Osteocyte (in vitro differentiated cells): ENCODE results near the gene EDN3. TPM values are rescaled to one million over a fixed set of nuclear protein-coding genes. Genes with fewer than 3 reads are reported as not detected.
"Not testable (repeated sequence)": the region's sequence is repeated elsewhere in the genome, so short reads cannot be mapped to it uniquely, and the experiment has no call there.

Source experiments
- DNase-seq: peaks from one replicate; pipeline ENCODE4 v3.0.0; 2021; ENCODE audit warnings: mixed read lengths; ENCODE audit not compliant: unreplicated experiment; ENCODE audit errors: extremely low spot score
- H3K27ac Mint-ChIP-seq: one replicate; pipeline ENCODE4 v1.8.0; 2021; ENCODE audit warnings: mild to moderate bottlenecking, mixed read lengths; ENCODE audit not compliant: unreplicated experiment
- H3K27me3 Mint-ChIP-seq: one replicate; pipeline ENCODE4 v1.8.0; 2021; ENCODE audit warnings: mixed read lengths; ENCODE audit not compliant: unreplicated experiment
- H3K36me3 Mint-ChIP-seq: one replicate; pipeline ENCODE4 v1.8.0; 2021; ENCODE audit warnings: mixed read lengths; ENCODE audit not compliant: unreplicated experiment
- H3K4me1 Mint-ChIP-seq: one replicate; pipeline ENCODE4 v1.8.0; 2021; ENCODE audit warnings: mixed read lengths; ENCODE audit not compliant: unreplicated experiment
- H3K4me3 Mint-ChIP-seq: one replicate; pipeline ENCODE4 v1.8.0; 2021; ENCODE audit warnings: mild to moderate bottlenecking, moderate library complexity, mixed read lengths; ENCODE audit not compliant: unreplicated experiment
- H3K9me3 Mint-ChIP-seq: one replicate; pipeline ENCODE4 v1.8.0; 2021; ENCODE audit warnings: mixed read lengths; ENCODE audit not compliant: unreplicated experiment
- CTCF ChIP-seq: fragments of 200-600 bp; sonication (generic); IDR thresholded peaks from 2 replicates; pipeline ENCODE4 v1.5.0; 2021; ENCODE audit warnings: antibody characterized with exemption, mild to moderate bottlenecking, moderate library complexity
- total RNA-seq: library from RNA; stranded (reverse); gene quantifications from 2 replicates; pipeline ENCODE4 v1.2.1, GENCODE V29; 2021

The EDN3 gene
- total RNA-seq, 1 donor from 2014 or later: not detected

DNA sequence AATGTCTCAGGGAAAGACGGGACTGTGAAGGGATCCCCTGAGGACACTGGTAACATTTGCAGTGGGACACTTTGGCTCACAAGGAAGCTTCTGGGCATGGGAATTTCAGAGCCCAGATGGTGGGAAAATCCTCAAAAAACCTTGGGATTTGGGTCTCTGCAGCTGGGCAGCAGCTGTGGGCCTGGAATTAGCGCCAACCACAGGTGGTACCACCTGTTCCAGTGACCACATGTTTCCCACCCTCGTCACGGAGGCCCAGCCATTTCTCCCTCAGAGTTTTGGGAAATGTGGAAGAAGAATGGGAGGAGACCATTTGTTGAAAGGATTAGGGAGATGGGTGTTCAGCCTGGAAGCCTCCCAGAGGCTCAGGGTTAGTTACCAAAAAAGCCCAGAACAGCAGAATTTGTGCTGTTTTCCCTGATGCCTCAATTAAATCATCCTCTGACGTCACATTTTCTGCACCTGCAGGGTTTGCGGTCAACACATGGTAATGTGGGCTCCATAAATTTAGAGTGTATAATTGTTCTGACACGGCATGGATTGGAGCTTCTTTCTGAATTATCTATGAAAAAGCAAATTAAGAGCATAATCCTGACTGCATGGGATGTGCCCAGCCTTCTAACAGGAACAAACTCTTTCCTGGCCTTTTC is 34.4 kb downstream of the EDN3 start:
- no peak overlapping the region for H3K4me3 Mint-ChIP-seq
- H3K27ac Mint-ChIP-seq: no peak overlapping the region
- no peaks in the 10 kb centered on the region for H3K36me3 Mint-ChIP-seq
- DNase-seq: no peak
- H3K27me3 Mint-ChIP-seq: peaks cover 5% of the 10 kb centered on the region
- no peaks in the 10 kb centered on the region for H3K9me3 Mint-ChIP-seq
- H3K4me1 Mint-ChIP-seq: no peaks in the 10 kb centered on the region
- TF ChIP-seq CTCF: no peak

GRCh38 chr20:59335377-59335776 is 35.0 kb downstream of the EDN3 start:
- Mint-ChIP-seq H3K27ac (no peak overlapping the region), H3K4me3 (no peak overlapping the region), H3K27me3 (peaks cover 5% of the 10 kb centered on the region), H3K9me3 (no peaks in the 10 kb centered on the region), H3K4me1 (no peaks in the 10 kb centered on the region), H3K36me3 (no peaks in the 10 kb centered on the region)
- no peak for TF ChIP-seq CTCF
- no peak for DNase-seq

DNA sequence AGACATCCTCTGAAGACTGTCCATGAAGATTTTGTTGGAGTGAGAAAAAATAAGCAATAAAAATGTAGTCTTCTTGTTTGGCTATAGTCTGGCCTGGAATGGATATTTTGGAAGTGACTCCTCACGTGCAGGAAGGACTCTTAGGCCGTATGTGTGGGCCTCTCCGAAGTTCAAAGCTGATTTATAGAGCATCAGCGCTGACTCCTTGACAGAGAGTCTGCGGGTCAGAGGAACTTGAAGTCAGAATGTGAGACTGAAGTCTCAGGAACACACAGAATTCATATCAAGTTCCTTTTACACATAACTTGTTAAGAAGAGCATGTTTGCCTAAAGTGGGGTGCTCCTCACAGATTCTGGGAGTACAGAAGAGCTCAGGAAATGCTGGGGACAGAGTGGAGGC is 36.1 kb downstream of the EDN3 start:
- peaks cover 5% of the 10 kb centered on the region for H3K27me3 Mint-ChIP-seq
- no peak for TF ChIP-seq CTCF

DNA sequence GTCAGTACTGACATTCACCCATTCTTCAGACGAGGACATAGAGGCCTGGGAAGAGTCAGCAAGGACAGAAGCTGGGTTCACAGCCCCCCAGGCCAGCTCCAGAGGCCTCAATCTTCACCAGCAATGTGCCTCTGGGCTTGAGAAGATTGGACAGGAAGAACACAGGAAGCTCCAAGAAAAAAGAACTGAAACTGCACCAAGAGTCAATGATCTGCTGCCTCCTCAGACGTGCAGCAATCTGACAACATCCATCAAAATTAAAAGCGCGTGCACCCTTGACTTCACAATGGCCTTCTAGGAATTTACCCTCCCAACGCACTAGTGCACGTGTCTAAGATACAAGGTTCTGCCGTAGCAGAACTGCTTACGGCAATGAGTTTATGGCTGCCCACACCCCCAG is 38.0 kb downstream of the EDN3 start:
- not testable (repeated sequence) for H3K27me3 Mint-ChIP-seq, H3K9me3 Mint-ChIP-seq, H3K4me3 Mint-ChIP-seq, H3K27ac Mint-ChIP-seq, DNase-seq, H3K36me3 Mint-ChIP-seq, H3K4me1 Mint-ChIP-seq

More for the DNA sequence above, 36.1 kb downstream of the EDN3 start:
- Mint-ChIP-seq H3K4me3 (no peak overlapping the region), H3K36me3 (no peaks in the 10 kb centered on the region), H3K9me3 (no peaks in the 10 kb centered on the region), H3K27ac (no peak overlapping the region), H3K4me1 (no peaks in the 10 kb centered on the region)
- no peak for DNase-seq

- Mint-ChIP-seq H3K36me3 (no peaks in the 10 kb centered on the region), H3K9me3 (peaks cover 5% of the 10 kb centered on the region), H3K27ac (no peak overlapping the region), H3K4me1 (no peaks in the 10 kb centered on the region), H3K27me3 (no peaks in the 10 kb centered on the region), H3K4me3 (no peak overlapping the region)
- no peak for TF ChIP-seq CTCF
- DNase-seq: no peak
Observed at GRCh38 chr20:59340201-59340885, 39.9 kb downstream of the EDN3 start.

GRCh38 chr20:59341285-59342022 is 41.0 kb downstream of the EDN3 start:
- not testable (repeated sequence) for DNase-seq, H3K4me3 Mint-ChIP-seq, H3K27ac Mint-ChIP-seq, H3K4me1 Mint-ChIP-seq, H3K9me3 Mint-ChIP-seq, H3K36me3 Mint-ChIP-seq, H3K27me3 Mint-ChIP-seq
